ENCODE data around the gene FARSA. TPM values are rescaled to one million over a fixed set of nuclear protein-coding genes. Genes with fewer than 3 reads are reported as not detected.

Gene FARSA
- total and polyA plus RNA-seq, 2 of the 13 experiments (the other 11 are each of a cell fraction or from before 2014, with no cell fraction given): 25.9 to 72.0 TPM

GRCh38 chr19:12890787-12891552 is 42.5 kb downstream of the FARSA start, which contains the start of gene GCDH (continued):
- TF ChIP-seq NCOA5 (CRISPR knock-in tag; IDR thresholded peaks at IDR 0.05): no peak
- peak; percentile 83 for TF ChIP-seq ZNF501 (CRISPR knock-in tag; IDR thresholded peaks at IDR 0.05)
- TF ChIP-seq ZNF724P (CRISPR knock-in tag; IDR thresholded peaks at IDR 0.05; ENCODE audit: borderline replicate concordance): no peak
- no peak for TF ChIP-seq MAFF (IDR thresholded peaks at IDR 0.05; ENCODE audit: low read depth, low read length)
- peak; percentile 51; the same call in 1 of the 2 replicates for TF ChIP-seq ZBTB21 (CRISPR knock-in tag; IDR thresholded peaks at IDR 0.05)
- no peak for TF ChIP-seq RFX1 (IDR thresholded peaks at IDR 0.05)
- 0 out of 2 replicates have a peak, but pooled peaks have one; percentile 16 for TF ChIP-seq SRF (IDR thresholded peaks at IDR 0.05; ENCODE audit: low read depth, low read length)
- TF ChIP-seq TBP (CRISPR knock-in tag; IDR thresholded peaks at IDR 0.05): no peak
- no peak for TF ChIP-seq MEIS1 (CRISPR knock-in tag; IDR thresholded peaks at IDR 0.05; ENCODE audit: borderline replicate concordance)
- 0 out of 2 replicates have a peak, but pooled peaks have one; percentile 29 for TF ChIP-seq ZNF570 (CRISPR knock-in tag; IDR thresholded peaks at IDR 0.05; ENCODE audit: borderline replicate concordance)
- TF ChIP-seq REST (IDR thresholded peaks at IDR 0.05; ENCODE audit: borderline replicate concordance in 1 of 2, low read depth in 1 of 2, low read length in 2 of 2): 0 out of 4 replicates have a peak, but pooled peaks of 1 of the 2 experiments have one; percentile 14
- TF ChIP-seq ZNF354B (CRISPR knock-in tag; IDR thresholded peaks at IDR 0.05): no peak
- TF ChIP-seq ZNF274 (CRISPR knock-in tag; IDR thresholded peaks at IDR 0.05): peak; percentile 63; the same call in 1 of the 2 replicates
- TF ChIP-seq POLR2AphosphoS5 (IDR thresholded peaks at IDR 0.05; ENCODE audit: low read depth, low read length): peak; percentile 91
- TF ChIP-seq NR2F2 (IDR thresholded peaks at IDR 0.05; ENCODE audit: borderline replicate concordance, low read depth): no peak
- no peak for TF ChIP-seq CCAR2 (optimal IDR thresholded peaks at IDR 0.05; ENCODE audit: low read depth, low read length)
- no peak for TF ChIP-seq TEF (CRISPR knock-in tag; IDR thresholded peaks at IDR 0.05)
- TF ChIP-seq MATR3 (CRISPR knock-in tag; IDR thresholded peaks at IDR 0.05): no peak
- TF ChIP-seq ZNF235 (CRISPR knock-in tag; IDR thresholded peaks at IDR 0.05; ENCODE audit: borderline replicate concordance): peak; percentile 65; the same call in 1 of the 2 replicates
- peak; percentile 76 for TF ChIP-seq DRAP1 (CRISPR knock-in tag; IDR thresholded peaks at IDR 0.05)
- peak; percentile 83; the same call in 1 of the 2 replicates for TF ChIP-seq NRL (CRISPR knock-in tag; IDR thresholded peaks at IDR 0.05; ENCODE audit: borderline replicate concordance)
- TF ChIP-seq MEF2D (CRISPR knock-in tag; IDR thresholded peaks at IDR 0.05): no peak
- TF ChIP-seq MIER3 (CRISPR knock-in tag; IDR thresholded peaks at IDR 0.05; ENCODE audit: borderline replicate concordance): peak; percentile 24; the same call in 1 of the 2 replicates
- no peak for TF ChIP-seq HBP1 (CRISPR knock-in tag; IDR thresholded peaks at IDR 0.05; ENCODE audit: low read depth)

All from HepG2 (cell line).